ENCODE results near the gene MYO18B. TPM values are rescaled to one million over a fixed set of nuclear protein-coding genes. Genes with fewer than 3 reads are reported as not detected.

The MYO18B gene
- total RNA-seq, 1 donor from 2014 or later: 0.07 TPM

- Mint-ChIP-seq H3K27me3 (ENCODE audit: low read depth, unreplicated experiment) (peaks cover 2% of the 10 kb centered on the region), H3K4me3 (ENCODE audit: unreplicated experiment) (no peak overlapping the region), H3K4me1 (ENCODE audit: low read depth, unreplicated experiment) (peaks cover 10% of the 10 kb centered on the region), H3K36me3 (ENCODE audit: low read depth, unreplicated experiment) (peaks cover 2% of the 10 kb centered on the region), H3K9me3 (ENCODE audit: unreplicated experiment) (no peaks in the 10 kb centered on the region), H3K27ac (ENCODE audit: unreplicated experiment) (no peak overlapping the region)
- no peaks in the 10 kb centered on the region for H4K20me1 ChIP-seq (ENCODE audit: insufficient read depth, low read length)
- no peak overlapping the region for H3K27ac ChIP-seq (ENCODE audit: low read depth, low read length)
- H3K9me3 ChIP-seq (ENCODE audit: insufficient read depth, low read depth, low read length): no peaks in the 10 kb centered on the region
- FAIRE-seq (no peak), DNase-seq (ENCODE audit: low read depth) (no peak)
- no peaks in the 10 kb centered on the region for H3K79me2 ChIP-seq (ENCODE audit: insufficient read depth, low read length)
- no peaks in the 10 kb centered on the region for H3K4me1 ChIP-seq (ENCODE audit: insufficient read depth, low read length)
- no peak overlapping the region for H3K4me3 ChIP-seq (ENCODE audit: insufficient read depth, low read depth, low read length)
- no peak overlapping the region for H3K4me2 ChIP-seq (ENCODE audit: low read length)
- H2AFZ ChIP-seq (ENCODE audit: low read depth, low read length): no peak overlapping the region
- no peaks in the 10 kb centered on the region for H3K36me3 ChIP-seq (ENCODE audit: insufficient read depth, low read length)
- H3K9ac ChIP-seq (ENCODE audit: low read length): no peak overlapping the region
- no peaks in the 10 kb centered on the region for H3K27me3 ChIP-seq (ENCODE audit: insufficient read depth, low read length)
- TF ChIP-seq CTCF (IDR thresholded peaks at IDR 0.05; ENCODE audit: insufficient read depth, low read depth, low read length) (no peak), EZH2 (IDR thresholded peaks at IDR 0.05; ENCODE audit: insufficient read depth, low read length) (no peak)
Observed at GRCh38 chr22:25693268-25693565, 48.8 kb upstream of the MYO18B start.

- TF ChIP-seq EZH2 (IDR thresholded peaks at IDR 0.05; ENCODE audit: insufficient read depth, low read length) (no peak), CTCF (IDR thresholded peaks at IDR 0.05; ENCODE audit: insufficient read depth, low read depth, low read length) (no peak)
Observed at GRCh38 chr22:25694196-25694907, 47.6 kb upstream of the MYO18B start.

GRCh38 chr22:25695146-25695545 is 46.8 kb upstream of the MYO18B start:
- Histone ChIP-seq H4K20me1 (ENCODE audit: insufficient read depth, low read length) (no peaks in the 10 kb centered on the region), H3K9me3 (ENCODE audit: insufficient read depth, low read depth, low read length) (no peaks in the 10 kb centered on the region), H3K27me3 (ENCODE audit: insufficient read depth, low read length) (no peaks in the 10 kb centered on the region), H3K4me1 (ENCODE audit: insufficient read depth, low read length) (no peaks in the 10 kb centered on the region), H3K79me2 (ENCODE audit: insufficient read depth, low read length) (no peaks in the 10 kb centered on the region), H3K4me3 (ENCODE audit: insufficient read depth, low read depth, low read length) (no peak overlapping the region), H2AFZ (ENCODE audit: low read depth, low read length) (no peak overlapping the region), H3K36me3 (ENCODE audit: insufficient read depth, low read length) (no peaks in the 10 kb centered on the region), H3K4me2 (ENCODE audit: low read length) (no peak overlapping the region), H3K9ac (ENCODE audit: low read length) (no peak overlapping the region), H3K27ac (ENCODE audit: low read depth, low read length) (no peak overlapping the region)
- Mint-ChIP-seq H3K36me3 (ENCODE audit: low read depth, unreplicated experiment) (peaks cover 2% of the 10 kb centered on the region), H3K9me3 (ENCODE audit: unreplicated experiment) (no peaks in the 10 kb centered on the region), H3K27ac (ENCODE audit: unreplicated experiment) (no peak overlapping the region), H3K4me1 (ENCODE audit: low read depth, unreplicated experiment) (peaks cover 2% of the 10 kb centered on the region), H3K4me3 (ENCODE audit: unreplicated experiment) (no peak overlapping the region), H3K27me3 (ENCODE audit: low read depth, unreplicated experiment) (peaks cover 2% of the 10 kb centered on the region)
- FAIRE-seq (no peak), DNase-seq (ENCODE audit: low read depth) (no peak)
- TF ChIP-seq CTCF (IDR thresholded peaks at IDR 0.05; ENCODE audit: insufficient read depth, low read depth, low read length): no peak
- no peak for TF ChIP-seq EZH2 (IDR thresholded peaks at IDR 0.05; ENCODE audit: insufficient read depth, low read length)

More at GRCh38 chr22:25694196-25694907, 47.6 kb upstream of the MYO18B start:
- Histone ChIP-seq H4K20me1 (ENCODE audit: insufficient read depth, low read length) (no peaks in the 10 kb centered on the region), H3K4me1 (ENCODE audit: insufficient read depth, low read length) (no peaks in the 10 kb centered on the region), H3K4me2 (ENCODE audit: low read length) (no peak overlapping the region), H2AFZ (ENCODE audit: low read depth, low read length) (no peak overlapping the region), H3K27ac (ENCODE audit: low read depth, low read length) (no peak overlapping the region), H3K79me2 (ENCODE audit: insufficient read depth, low read length) (no peaks in the 10 kb centered on the region), H3K9me3 (ENCODE audit: insufficient read depth, low read depth, low read length) (no peaks in the 10 kb centered on the region), H3K9ac (ENCODE audit: low read length) (no peak overlapping the region), H3K27me3 (ENCODE audit: insufficient read depth, low read length) (no peaks in the 10 kb centered on the region), H3K36me3 (ENCODE audit: insufficient read depth, low read length) (no peaks in the 10 kb centered on the region), H3K4me3 (ENCODE audit: insufficient read depth, low read depth, low read length) (no peak overlapping the region)
- H3K9me3 Mint-ChIP-seq (ENCODE audit: unreplicated experiment): no peaks in the 10 kb centered on the region
- peaks cover 10% of the 10 kb centered on the region for H3K4me1 Mint-ChIP-seq (ENCODE audit: low read depth, unreplicated experiment)
- peaks cover 2% of the 10 kb centered on the region for H3K27me3 Mint-ChIP-seq (ENCODE audit: low read depth, unreplicated experiment)
- no peak overlapping the region for H3K27ac Mint-ChIP-seq (ENCODE audit: unreplicated experiment)
- no peak overlapping the region for H3K4me3 Mint-ChIP-seq (ENCODE audit: unreplicated experiment)
- no peak for DNase-seq (ENCODE audit: low read depth)
- H3K36me3 Mint-ChIP-seq (ENCODE audit: low read depth, unreplicated experiment): peaks cover 2% of the 10 kb centered on the region
- FAIRE-seq: no peak

All from astrocyte (in vitro differentiated cells and primary cell).